ENCODE results near the gene CTSS. TPM values are rescaled to one million over a fixed set of nuclear protein-coding genes. Genes with fewer than 3 reads are reported as not detected.

Gene CTSS
- total and polyA plus RNA-seq, 10 donors, result 117 to 685 (median 587) TPM

DNA sequence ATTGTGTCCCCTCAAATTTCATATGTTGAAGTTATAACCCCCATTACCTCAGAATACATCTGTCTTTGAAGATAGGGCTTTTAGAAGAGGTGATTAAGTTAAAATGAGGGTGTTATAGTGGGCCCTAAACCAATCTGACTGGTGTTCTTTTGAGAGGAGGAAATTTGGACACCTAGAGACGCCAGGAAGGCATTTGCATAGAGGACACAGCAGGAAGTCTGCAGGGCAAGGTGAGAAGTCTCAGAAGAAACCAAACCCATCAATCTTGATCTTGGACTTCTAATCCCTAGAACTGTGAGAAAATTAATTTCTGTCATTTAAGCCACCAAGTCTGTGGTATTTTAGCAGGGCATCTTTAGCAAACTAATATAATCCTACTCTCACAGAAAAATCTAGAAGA, 81.7 kb downstream of the CTSS start:
- peaks cover 0 to 72% (median 10%) of the 10 kb centered on the region in 6 donors for H3K36me3 ChIP-seq
- intact Hi-C loops (cut with DNase I; ENCODE audit: low total_unique reads), result no loop called here
- H3K9me3 ChIP-seq, result no peaks in the 10 kb centered on the region
- no peaks in the 10 kb centered on the region for H3K27me3 ChIP-seq (replicated peaks in 1 of 7)
- 25 to 33% (median 30%) methylated on average over 1 of the region's 1 CpG for WGBS, 5 donors
- peaks cover 0 to 18% (median 11%) of the 10 kb centered on the region in 6 donors for H3K4me1 ChIP-seq
- TF ChIP-seq, protein P1, sequence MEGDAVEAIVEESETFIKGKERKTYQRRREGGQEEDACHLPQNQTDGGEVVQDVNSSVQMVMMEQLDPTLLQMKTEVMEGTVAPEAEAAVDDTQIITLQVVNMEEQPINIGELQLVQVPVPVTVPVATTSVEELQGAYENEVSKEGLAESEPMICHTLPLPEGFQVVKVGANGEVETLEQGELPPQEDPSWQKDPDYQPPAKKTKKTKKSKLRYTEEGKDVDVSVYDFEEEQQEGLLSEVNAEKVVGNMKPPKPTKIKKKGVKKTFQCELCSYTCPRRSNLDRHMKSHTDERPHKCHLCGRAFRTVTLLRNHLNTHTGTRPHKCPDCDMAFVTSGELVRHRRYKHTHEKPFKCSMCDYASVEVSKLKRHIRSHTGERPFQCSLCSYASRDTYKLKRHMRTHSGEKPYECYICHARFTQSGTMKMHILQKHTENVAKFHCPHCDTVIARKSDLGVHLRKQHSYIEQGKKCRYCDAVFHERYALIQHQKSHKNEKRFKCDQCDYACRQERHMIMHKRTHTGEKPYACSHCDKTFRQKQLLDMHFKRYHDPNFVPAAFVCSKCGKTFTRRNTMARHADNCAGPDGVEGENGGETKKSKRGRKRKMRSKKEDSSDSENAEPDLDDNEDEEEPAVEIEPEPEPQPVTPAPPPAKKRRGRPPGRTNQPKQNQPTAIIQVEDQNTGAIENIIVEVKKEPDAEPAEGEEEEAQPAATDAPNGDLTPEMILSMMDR (IDR thresholded peaks at IDR 0.05 in 8 of 11, conservative IDR thresholded peaks at IDR 0.05 in 3 of 11), result no peak
- TF ChIP-seq POLR2AphosphoS5 (IDR thresholded peaks at IDR 0.05) (no peak), POLR2A (IDR thresholded peaks at IDR 0.05) (no peak)
- no peak overlapping the region for H3K4me3 ChIP-seq
- no peak for DNase-seq
- peak overlapping the region in 3 of 8 donors; percentile 29 to 37 (median 37) for H3K27ac ChIP-seq

Small RNA genes lying within 50 kb of the gene (small RNA-seq; reads per million reads assigned to genes)
- 0 reads per million in 4 donors for gene RNU6-1042P
- gene RNU6-1309P, result 0 reads per million in 4 donors

Other genes with a start within 250 kb of the CTSS start
- 10 to 100 TPM in 5 of 7 donors, 1 to 10 TPM in 2; 2.8 to 19.1 (median 12.4) TPM for gene ADAMTSL4, start 216.4 kb downstream of the CTSS start, total RNA-seq
- 10 to 100 TPM in 1 of 3 donors, 1 to 10 TPM in 2; 5.0 to 10.9 (median 9.4) TPM for gene ADAMTSL4, start 216.4 kb downstream of the CTSS start, polyA plus RNA-seq
- gene MCL1, start 186.2 kb downstream of the CTSS start, total RNA-seq, result 100 to 1,000 TPM; 261 to 435 (median 336) TPM
- gene MCL1, start 186.2 kb downstream of the CTSS start, polyA plus RNA-seq, result 100 to 1,000 TPM in 1 of 3 donors, 10 to 100 TPM in 2; 75.8 to 118 (median 85.9) TPM
- 100 to 1,000 TPM in 6 of 7 donors, 10 to 100 TPM in 1; 97.0 to 153 (median 135) TPM for gene ENSA, start 136.2 kb downstream of the CTSS start, total RNA-seq
- 100 to 1,000 TPM in 2 of 3 donors, 10 to 100 TPM in 1; 96.3 to 127 (median 107) TPM for gene ENSA, start 136.2 kb downstream of the CTSS start, polyA plus RNA-seq
- 10 to 100 TPM; 21.9 to 31.0 (median 27.1) TPM for gene GOLPH3L, start 68.6 kb downstream of the CTSS start, total RNA-seq
- 10 to 100 TPM in 1 of 3 donors, 1 to 10 TPM in 2; 9.0 to 12.2 (median 9.3) TPM for gene GOLPH3L, start 68.6 kb downstream of the CTSS start, polyA plus RNA-seq
- gene HORMAD1, start 44.9 kb downstream of the CTSS start, total RNA-seq, result 10 to 100 TPM in 1 of 7 donors, 1 to 10 TPM in 6; 3.0 to 14.1 (median 4.7) TPM
- 1 to 10 TPM in 1 of 3 donors, under 1 TPM in 2; 0.41 to 1.8 (median 0.70) TPM for gene HORMAD1, start 44.9 kb downstream of the CTSS start, polyA plus RNA-seq
- 10 to 100 TPM; 11.5 to 23.6 (median 20.6) TPM for gene CTSK, start 42.5 kb upstream of the CTSS start, total RNA-seq
- 10 to 100 TPM; 28.5 to 68.2 (median 49.2) TPM for gene CTSK, start 42.5 kb upstream of the CTSS start, polyA plus RNA-seq
- 10 to 100 TPM; 43.6 to 72.8 (median 53.7) TPM for gene ARNT, start 110.8 kb upstream of the CTSS start, total RNA-seq
- 10 to 100 TPM in 2 of 3 donors, 1 to 10 TPM in 1; 8.3 to 13.7 (median 10.5) TPM for gene ARNT, start 110.8 kb upstream of the CTSS start, polyA plus RNA-seq
- not detected for gene CTXND2, start 121.4 kb upstream of the CTSS start, total RNA-seq
- not detected for gene CTXND2, start 121.4 kb upstream of the CTSS start, polyA plus RNA-seq
- 10 to 100 TPM; 50.0 to 82.4 (median 62.7) TPM for gene SETDB1, start 160.6 kb upstream of the CTSS start, total RNA-seq
- gene SETDB1, start 160.6 kb upstream of the CTSS start, polyA plus RNA-seq, result 10 to 100 TPM; 16.9 to 28.0 (median 27.7) TPM
- 100 to 1,000 TPM in 3 of 7 donors, 10 to 100 TPM in 4; 71.8 to 128 (median 98.1) TPM for gene CERS2, start 209.1 kb upstream of the CTSS start, total RNA-seq
- gene CERS2, start 209.1 kb upstream of the CTSS start, polyA plus RNA-seq, result 10 to 100 TPM; 63.4 to 69.9 (median 65.1) TPM
- gene ANXA9, start 216.5 kb upstream of the CTSS start, total RNA-seq, result under 1 TPM in 5 of 7 donors, not detected in 2; 0.13 to 0.92 (median 0.51) TPM
- under 1 TPM; 0.12 to 0.32 (median 0.22) TPM for gene ANXA9, start 216.5 kb upstream of the CTSS start, polyA plus RNA-seq
- gene MINDY1, start 241.1 kb upstream of the CTSS start, total RNA-seq, result 10 to 100 TPM; 23.8 to 51.1 (median 31.4) TPM
- 10 to 100 TPM in 1 of 3 donors, 1 to 10 TPM in 2; 3.3 to 10.4 (median 3.9) TPM for gene MINDY1, start 241.1 kb upstream of the CTSS start, polyA plus RNA-seq
- 10 to 100 TPM; 15.7 to 22.6 (median 17.7) TPM for gene PRUNE1, start 242.7 kb upstream of the CTSS start, total RNA-seq
- 10 to 100 TPM in 1 of 3 donors, 1 to 10 TPM in 2; 9.2 to 12.8 (median 9.9) TPM for gene PRUNE1, start 242.7 kb upstream of the CTSS start, polyA plus RNA-seq